Measurements from ENCODE around the gene SLC29A2.

The SLC29A2 gene

GRCh38 chr11:66371627-66372415 lies at the start of gene SLC29A2:
Gene SLC29A2 (minus strand): TSS chr11:66371760. CDS start chr11:66371591, 169 bp downstream.
- peaks cover 26% of the 10 kb centered on the region for H3K36me3 ChIP-seq (ENCODE audit: control insufficient read depth, insufficient read depth, low read length)
- peak within 1 kb of the TSS; percentile 67 for H3K27ac ChIP-seq (ENCODE audit: low read depth, low read length)
- peaks cover 20% of the 10 kb centered on the region for H3K4me1 ChIP-seq (ENCODE audit: control insufficient read depth, insufficient read depth, low read length)
- peak within 1 kb of the TSS; percentile 83 for H3K4me3 ChIP-seq (ENCODE audit: low read depth, low read length)
- no peaks in the 10 kb centered on the region for H3K27me3 ChIP-seq (ENCODE audit: control insufficient read depth, insufficient read depth, low read length)
- H3K9ac ChIP-seq (ENCODE audit: low read length), result peak within 1 kb of the TSS; percentile 84
- H3K9me3 ChIP-seq (ENCODE audit: control insufficient read depth, insufficient read depth, low read depth, low read length), result no peaks in the 10 kb centered on the region

GRCh38 chr11:66420671-66421476 lies 49.3 kb upstream of the SLC29A2 start, which contains the start of gene NPAS4:
Gene NPAS4 (plus strand): TSS chr11:66421035. CDS start chr11:66421180, 145 bp downstream.
- Histone ChIP-seq H3K4me3 (ENCODE audit: low read depth, low read length) (peak within 1 kb of the TSS; percentile 56), H3K9me3 (ENCODE audit: control insufficient read depth, insufficient read depth, low read depth, low read length) (no peaks in the 10 kb centered on the region), H3K4me1 (ENCODE audit: control insufficient read depth, insufficient read depth, low read length) (peaks cover 25% of the 10 kb centered on the region), H3K9ac (ENCODE audit: low read length) (peak within 1 kb of the TSS; percentile 47), H3K36me3 (ENCODE audit: control insufficient read depth, insufficient read depth, low read length) (no peaks in the 10 kb centered on the region), H3K27ac (ENCODE audit: low read depth, low read length) (no peak within 1 kb of the TSS), H3K27me3 (ENCODE audit: control insufficient read depth, insufficient read depth, low read length) (peaks cover 39% of the 10 kb centered on the region)

- peak overlapping the region; percentile 56 for H3K4me3 ChIP-seq (ENCODE audit: low read depth, low read length)
Observed at GRCh38 chr11:66419825-66420224, 48.3 kb upstream of the SLC29A2 start.

GRCh38 chr11:66418986-66419308 lies 47.4 kb upstream of the SLC29A2 start:
- H3K9me3 ChIP-seq (ENCODE audit: control insufficient read depth, insufficient read depth, low read depth, low read length), result no peaks in the 10 kb centered on the region
- H3K4me3 ChIP-seq (ENCODE audit: low read depth, low read length), result no peak overlapping the region
- no peak overlapping the region for H3K27ac ChIP-seq (ENCODE audit: low read depth, low read length)
- peaks cover 40% of the 10 kb centered on the region for H3K4me1 ChIP-seq (ENCODE audit: control insufficient read depth, insufficient read depth, low read length)
- no peak overlapping the region for H3K9ac ChIP-seq (ENCODE audit: low read length)
- no peaks in the 10 kb centered on the region for H3K36me3 ChIP-seq (ENCODE audit: control insufficient read depth, insufficient read depth, low read length)
- H3K27me3 ChIP-seq (ENCODE audit: control insufficient read depth, insufficient read depth, low read length), result peaks cover 39% of the 10 kb centered on the region

More at GRCh38 chr11:66419825-66420224, 48.3 kb upstream of the SLC29A2 start:
- peaks cover 33% of the 10 kb centered on the region for H3K4me1 ChIP-seq (ENCODE audit: control insufficient read depth, insufficient read depth, low read length)
- H3K27ac ChIP-seq (ENCODE audit: low read depth, low read length), result no peak overlapping the region
- H3K27me3 ChIP-seq (ENCODE audit: control insufficient read depth, insufficient read depth, low read length), result peaks cover 39% of the 10 kb centered on the region
- peak overlapping the region; percentile 47 for H3K9ac ChIP-seq (ENCODE audit: low read length)
- H3K9me3 ChIP-seq (ENCODE audit: control insufficient read depth, insufficient read depth, low read depth, low read length), result no peaks in the 10 kb centered on the region
- H3K36me3 ChIP-seq (ENCODE audit: control insufficient read depth, insufficient read depth, low read length), result no peaks in the 10 kb centered on the region

GRCh38 chr11:66418168-66418985 lies 46.8 kb upstream of the SLC29A2 start:
- Histone ChIP-seq H3K36me3 (ENCODE audit: control insufficient read depth, insufficient read depth, low read length) (no peaks in the 10 kb centered on the region), H3K9me3 (ENCODE audit: control insufficient read depth, insufficient read depth, low read depth, low read length) (no peaks in the 10 kb centered on the region), H3K27me3 (ENCODE audit: control insufficient read depth, insufficient read depth, low read length) (peaks cover 35% of the 10 kb centered on the region), H3K4me3 (ENCODE audit: low read depth, low read length) (peak overlapping the region; percentile 26), H3K9ac (ENCODE audit: low read length) (no peak overlapping the region), H3K27ac (ENCODE audit: low read depth, low read length) (no peak overlapping the region), H3K4me1 (ENCODE audit: control insufficient read depth, insufficient read depth, low read length) (peaks cover 46% of the 10 kb centered on the region)

- Histone ChIP-seq H3K36me3 (ENCODE audit: control insufficient read depth, insufficient read depth, low read length) (no peaks in the 10 kb centered on the region), H3K27me3 (ENCODE audit: control insufficient read depth, insufficient read depth, low read length) (peaks cover 30% of the 10 kb centered on the region), H3K9ac (ENCODE audit: low read length) (no peak overlapping the region), H3K9me3 (ENCODE audit: control insufficient read depth, insufficient read depth, low read depth, low read length) (no peaks in the 10 kb centered on the region), H3K4me1 (ENCODE audit: control insufficient read depth, insufficient read depth, low read length) (peaks cover 51% of the 10 kb centered on the region), H3K27ac (ENCODE audit: low read depth, low read length) (no peak overlapping the region), H3K4me3 (ENCODE audit: low read depth, low read length) (no peak overlapping the region)
Observed at GRCh38 chr11:66417000-66417399, 45.4 kb upstream of the SLC29A2 start.

- Histone ChIP-seq H3K9ac (ENCODE audit: low read length) (no peak overlapping the region), H3K4me1 (ENCODE audit: control insufficient read depth, insufficient read depth, low read length) (peaks cover 50% of the 10 kb centered on the region), H3K4me3 (ENCODE audit: low read depth, low read length) (no peak overlapping the region), H3K9me3 (ENCODE audit: control insufficient read depth, insufficient read depth, low read depth, low read length) (no peaks in the 10 kb centered on the region), H3K36me3 (ENCODE audit: control insufficient read depth, insufficient read depth, low read length) (no peaks in the 10 kb centered on the region), H3K27me3 (ENCODE audit: control insufficient read depth, insufficient read depth, low read length) (peaks cover 16% of the 10 kb centered on the region), H3K27ac (ENCODE audit: low read depth, low read length) (no peak overlapping the region)
Observed at GRCh38 chr11:66415423-66415822, 43.9 kb upstream of the SLC29A2 start.

- Histone ChIP-seq H3K9me3 (ENCODE audit: control insufficient read depth, insufficient read depth, low read depth, low read length) (no peaks in the 10 kb centered on the region), H3K9ac (ENCODE audit: low read length) (peak overlapping the region; percentile 56), H3K27me3 (ENCODE audit: control insufficient read depth, insufficient read depth, low read length) (peaks cover 13% of the 10 kb centered on the region), H3K27ac (ENCODE audit: low read depth, low read length) (peak overlapping the region; percentile 51), H3K36me3 (ENCODE audit: control insufficient read depth, insufficient read depth, low read length) (no peaks in the 10 kb centered on the region), H3K4me3 (ENCODE audit: low read depth, low read length) (peak overlapping the region; percentile 25), H3K4me1 (ENCODE audit: control insufficient read depth, insufficient read depth, low read length) (peaks cover 47% of the 10 kb centered on the region)
Observed at GRCh38 chr11:66414120-66414934, 42.8 kb upstream of the SLC29A2 start.

- Histone ChIP-seq H3K36me3 (ENCODE audit: control insufficient read depth, insufficient read depth, low read length) (no peaks in the 10 kb centered on the region), H3K9ac (ENCODE audit: low read length) (no peak overlapping the region), H3K27ac (ENCODE audit: low read depth, low read length) (no peak overlapping the region), H3K9me3 (ENCODE audit: control insufficient read depth, insufficient read depth, low read depth, low read length) (no peaks in the 10 kb centered on the region), H3K4me1 (ENCODE audit: control insufficient read depth, insufficient read depth, low read length) (peaks cover 37% of the 10 kb centered on the region), H3K27me3 (ENCODE audit: control insufficient read depth, insufficient read depth, low read length) (peaks cover 7% of the 10 kb centered on the region; the same call in 1 of the 2 replicates), H3K4me3 (ENCODE audit: low read depth, low read length) (no peak overlapping the region)
Observed at GRCh38 chr11:66413167-66413566, 41.6 kb upstream of the SLC29A2 start.

- Histone ChIP-seq H3K27me3 (ENCODE audit: control insufficient read depth, insufficient read depth, low read length) (peaks cover 7% of the 10 kb centered on the region; the same call in 1 of the 2 replicates), H3K9ac (ENCODE audit: low read length) (no peak overlapping the region), H3K36me3 (ENCODE audit: control insufficient read depth, insufficient read depth, low read length) (no peaks in the 10 kb centered on the region), H3K27ac (ENCODE audit: low read depth, low read length) (no peak overlapping the region), H3K9me3 (ENCODE audit: control insufficient read depth, insufficient read depth, low read depth, low read length) (no peaks in the 10 kb centered on the region), H3K4me3 (ENCODE audit: low read depth, low read length) (no peak overlapping the region), H3K4me1 (ENCODE audit: control insufficient read depth, insufficient read depth, low read length) (peaks cover 30% of the 10 kb centered on the region)
Observed at GRCh38 chr11:66412110-66412509, 40.5 kb upstream of the SLC29A2 start.
